ENCODE results near the gene OR52N5. TPM values are rescaled to one million over a fixed set of nuclear protein-coding genes. Genes with fewer than 3 reads are reported as not detected.

Gene OR52N5
- total and polyA plus RNA-seq, 9 of the 15 experiments (the other 6 are each of a cell fraction or from before 2014, with no cell fraction given): not detected

- Histone ChIP-seq H3K36me3 (ENCODE audit: control insufficient read depth, insufficient read depth, low read length) (no peaks in the 10 kb centered on the region), H3K27me3 (ENCODE audit: control insufficient read depth in 2 of 2, insufficient read depth in 2 of 2, low read length in 2 of 2) (peaks cover 5 to 8% of the 10 kb centered on the region in 2 experiments; a peak in 4 of 5 replicates), H3K79me2 (ENCODE audit: control insufficient read depth, insufficient read depth, low read length) (no peaks in the 10 kb centered on the region), H4K20me1 (replicated peaks; ENCODE audit: control insufficient read depth, insufficient read depth, low read length) (no peaks in the 10 kb centered on the region), H3K4me1 (replicated peaks in 1 of 2; ENCODE audit: control insufficient read depth in 2 of 2, insufficient read depth in 2 of 2, low read length in 2 of 2) (no peaks in the 10 kb centered on the region), H3K9ac (ENCODE audit: insufficient read depth in 1 of 2, low read depth in 2 of 2, low read length in 2 of 2) (no peak overlapping the region), H3K27ac (ENCODE audit: extremely low read depth, low read depth, low read length) (no peak overlapping the region), H3K4me2 (ENCODE audit: insufficient read depth, low read length) (no peak overlapping the region), H3K4me3 (no peak overlapping the region), H3K9me1 (ENCODE audit: control insufficient read depth, insufficient read depth, low read length) (no peaks in the 10 kb centered on the region), H3K9me3 (replicated peaks; ENCODE audit: control insufficient read depth, insufficient read depth, low read depth, low read length) (no peaks in the 10 kb centered on the region), H2AFZ (ENCODE audit: low read depth, low read length) (no peak overlapping the region)
- ATAC-seq (no peak), FAIRE-seq (no peak), DNase-seq (ENCODE audit: extremely low read depth in 1 of 4, low spot score in 3 of 4) (no peak)
- BruUV-seq (replicated peaks): no TSS peak
- no peak for TF ChIP-seq ZNF146 (CRISPR knock-in tag; IDR thresholded peaks at IDR 0.05; ENCODE audit: unreplicated experiment)
- TF ChIP-seq CCNT2 (IDR thresholded peaks at IDR 0.05; ENCODE audit: borderline replicate concordance, extremely low read depth, insufficient read length, low read depth, low read length): no peak
- no peak for TF ChIP-seq KDM5B (IDR thresholded peaks at IDR 0.05; ENCODE audit: insufficient replicate concordance, low read depth, low read length)
- no peak for TF ChIP-seq MCM7 (IDR thresholded peaks at IDR 0.05)
- TF ChIP-seq JUNB (CRISPR knock-in tag; conservative IDR thresholded peaks at IDR 0.05): no peak
- no peak for TF ChIP-seq COPS2 (conservative IDR thresholded peaks at IDR 0.05)
- no peak for TF ChIP-seq CGGBP1 (CRISPR knock-in tag; IDR thresholded peaks at IDR 0.05)
- TF ChIP-seq NR2F6 (CRISPR knock-in tag; IDR thresholded peaks at IDR 0.05): no peak
- no peak for TF ChIP-seq RUNX1 (IDR thresholded peaks at IDR 0.05; ENCODE audit: low read depth)
- TF ChIP-seq MBD2 (IDR thresholded peaks at IDR 0.05; ENCODE audit: borderline replicate concordance, low read depth): no peak
- TF ChIP-seq NCOA2 (IDR thresholded peaks at IDR 0.05; ENCODE audit: partially characterized antibody in 2 of 2): no peak
- TF ChIP-seq ZMIZ1 (IDR thresholded peaks at IDR 0.05; ENCODE audit: low read depth in 2 of 2, low read length in 2 of 2): no peak
- no peak for TF ChIP-seq PURB (CRISPR knock-in tag; IDR thresholded peaks at IDR 0.05; ENCODE audit: low read depth)
- no peak for TF ChIP-seq FOXK2 (conservative IDR thresholded peaks at IDR 0.05 in 1 of 2, IDR thresholded peaks at IDR 0.05 in 1 of 2; ENCODE audit: low read depth in 2 of 2)
- no peak for TF ChIP-seq TFE3 (CRISPR knock-in tag; IDR thresholded peaks at IDR 0.05)
- no peak for TF ChIP-seq ZBTB12 (CRISPR knock-in tag; IDR thresholded peaks at IDR 0.05)
- no peak for TF ChIP-seq EGR1 (conservative IDR thresholded peaks at IDR 0.05)
- no peak for TF ChIP-seq ZBTB7A (IDR thresholded peaks at IDR 0.05; ENCODE audit: borderline replicate concordance, control insufficient read depth, low read depth, low read length)
- ChIA-PET CTCF (ENCODE audit: low intra/inter-chr PET ratio) (no interaction called here), POLR2A (interaction anchor here (0.6 kb wide), 1 partner anchor 341 kb away, joined by 3 read pairs; no protein-coding TSS in a partner anchor)
- intact Hi-C loops (cut with micrococcal nuclease): no loop called here
- WGBS (ENCODE audit: insufficient coverage, low coverage, missing lambda C conversion rate): 0% methylated on average over 1 of the region's 1 CpG
- in situ Hi-C loops (cut with MboI): no loop called here
Observed at GRCh38 chr11:5726351-5726750, 56.8 kb downstream of the OR52N5 start.

Measured in K562 (cell line).